Activated CD8-positive, alpha-beta T cell treated with anti-CD3 and anti-CD28 coated beads, Interleukin-2, amount 10 ng/mL, durations not matched to agents 7 days and 5 days (primary cell): ENCODE results near the gene FMNL3. TPM values are rescaled to one million over a fixed set of nuclear protein-coding genes. Genes with fewer than 3 reads are reported as not detected.
"Not testable (repeated sequence)": the region's sequence is repeated elsewhere in the genome, so short reads cannot be mapped to it uniquely, and the experiment has no call there.

Source experiments
- ATAC-seq: fragments of 150-1000 bp; cut with Tn5 transposase; one replicate; pipeline ENCODE4 v1.10.0; 2021; ENCODE audit warnings: moderate library complexity
- CTCF ChIA-PET: fragments of 350-600 bp; sonication (Branson Sonifier 250); formaldehyde crosslinking; loops from one replicate; lab custom pipeline; 2021; ENCODE audit warnings: antibody characterized with exemption; lab: Charles Lee
- POLR2A ChIA-PET: fragments of 350-600 bp; sonication (Branson Sonifier 250); formaldehyde crosslinking; loops from one replicate; lab custom pipeline; 2021; ENCODE audit warnings: antibody characterized with exemption; lab: Charles Lee
- DNase-seq: peaks from one replicate; pipeline ENCODE4 v3.0.0-alpha.2; 2020
- H3K27ac Mint-ChIP-seq: one replicate; pipeline ENCODE4 v1.8.0; 2021; ENCODE audit warnings: mild to moderate bottlenecking, mixed read lengths
- H3K27me3 Mint-ChIP-seq: one replicate; pipeline ENCODE4 v1.8.0; 2021; ENCODE audit warnings: low read depth, mixed read lengths
- H3K36me3 Mint-ChIP-seq: one replicate; pipeline ENCODE4 v1.8.0; 2021; ENCODE audit warnings: low read depth, mixed read lengths
- H3K4me1 Mint-ChIP-seq: one replicate; pipeline ENCODE4 v1.8.0; 2021; ENCODE audit warnings: low read depth, mixed read lengths
- H3K4me3 Mint-ChIP-seq: one replicate; pipeline ENCODE4 v1.8.0; 2021; ENCODE audit warnings: mild to moderate bottlenecking, mixed read lengths
- H3K9me3 Mint-ChIP-seq: one replicate; pipeline ENCODE4 v1.8.0; 2022; ENCODE audit warnings: mixed read lengths; ENCODE audit not compliant: insufficient read depth
- total RNA-seq, 2 experiments: library from RNA; stranded (reverse); gene quantifications; one replicate each; pipeline ENCODE4 v1.2.3, GENCODE V29; 2021

The FMNL3 gene
- total RNA-seq, 2 experiments from 2014 or later: 53.5 to 54.5 TPM

DNA sequence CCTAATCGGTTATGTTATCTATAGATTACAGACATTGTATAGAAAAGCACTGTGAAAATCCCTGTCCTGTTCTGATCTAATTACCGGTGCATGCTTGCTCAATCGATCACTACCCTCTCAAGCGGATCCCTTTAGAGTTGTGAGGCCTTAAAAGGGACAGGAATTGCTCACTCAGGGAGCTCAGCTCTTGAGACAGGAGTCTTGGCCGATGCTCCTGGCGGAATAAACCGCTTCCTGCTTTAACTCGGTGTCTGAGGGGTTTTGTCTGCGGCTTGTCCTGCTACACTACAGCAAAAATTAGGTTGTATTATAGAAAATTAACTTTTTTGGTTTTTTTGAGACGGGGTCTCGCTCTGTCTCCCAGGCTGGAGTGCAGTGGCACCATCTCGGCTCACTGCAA is 33.1 kb upstream of the FMNL3 start:
- peaks cover 27% of the 10 kb centered on the region for H3K4me1 Mint-ChIP-seq
- ChIA-PET CTCF (interaction anchor here (1.2 to 3.1 kb wide), 23 partner anchors 8 to 103 kb away, joined by 3 to 117 read pairs (median 8); partner anchors contain the start of genes FMNL3 and NCKAP5L), POLR2A (interaction anchor here (0.9 to 2.2 kb wide), 11 partner anchors 13 to 173 kb away, joined by 3 to 57 read pairs (median 13); partner anchors contain the start of genes BCDIN3D, FMNL3 and NCKAP5L)
- H3K27ac Mint-ChIP-seq, ATAC-seq, H3K4me3 Mint-ChIP-seq, H3K9me3 Mint-ChIP-seq, DNase-seq, H3K27me3 Mint-ChIP-seq: not testable (repeated sequence)
- peaks cover 30% of the 10 kb centered on the region for H3K36me3 Mint-ChIP-seq

DNA sequence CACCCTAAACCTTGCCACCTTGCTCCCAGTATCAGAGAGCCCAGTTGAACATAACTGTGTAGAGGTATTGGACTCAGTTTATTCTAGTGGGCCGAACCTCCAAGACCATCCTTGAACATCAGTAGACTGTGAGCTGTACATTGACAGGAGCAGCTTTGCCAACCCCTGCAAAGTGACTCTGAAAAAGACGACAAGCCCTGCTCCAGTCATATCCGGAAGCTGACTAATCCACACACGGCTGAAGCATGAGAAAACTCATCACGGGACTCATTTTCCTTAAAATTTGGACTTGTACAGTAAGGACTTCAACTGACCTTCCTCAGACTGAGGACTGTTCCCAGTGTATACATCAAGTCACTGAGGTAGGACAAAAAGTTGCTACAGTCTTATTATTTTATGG is 31.5 kb upstream of the FMNL3 start:
- H3K27me3 Mint-ChIP-seq, H3K9me3 Mint-ChIP-seq, DNase-seq, ATAC-seq, H3K4me3 Mint-ChIP-seq, POLR2A ChIA-PET, H3K27ac Mint-ChIP-seq: not testable (repeated sequence)
- CTCF ChIA-PET: interaction anchor here (1.3 to 2.4 kb wide), 3 partner anchors 25 to 100 kb away, joined by 5 to 9 read pairs (median 6); no protein-coding TSS in a partner anchor
- peaks cover 20% of the 10 kb centered on the region for H3K36me3 Mint-ChIP-seq
- H3K4me1 Mint-ChIP-seq: peaks cover 15% of the 10 kb centered on the region

DNA sequence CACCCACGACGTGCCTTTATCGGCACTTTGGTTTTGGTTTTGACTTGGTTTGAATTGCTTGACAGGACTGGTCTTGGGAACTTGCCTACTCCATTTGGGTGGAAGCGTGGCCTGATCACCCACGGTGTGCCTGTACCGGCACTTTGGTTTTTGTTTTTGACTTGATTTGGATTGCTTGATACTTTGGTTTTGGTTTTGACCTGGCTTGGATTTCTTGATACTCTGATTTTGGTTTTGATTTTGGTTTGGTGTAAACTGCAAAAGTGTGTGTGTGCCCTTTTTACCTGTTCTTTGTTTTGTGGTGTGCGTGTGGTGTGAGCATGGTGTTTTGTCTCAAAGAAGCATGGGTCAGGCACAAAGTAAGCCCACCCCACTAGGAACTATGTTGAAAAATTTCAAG is 27.7 kb upstream of the FMNL3 start:
- H3K4me3 Mint-ChIP-seq, CTCF ChIA-PET, H3K4me1 Mint-ChIP-seq, DNase-seq, POLR2A ChIA-PET, H3K27ac Mint-ChIP-seq, H3K36me3 Mint-ChIP-seq, ATAC-seq, H3K9me3 Mint-ChIP-seq: not testable (repeated sequence)
- H3K27me3 Mint-ChIP-seq: peaks cover 13% of the 10 kb centered on the region

DNA sequence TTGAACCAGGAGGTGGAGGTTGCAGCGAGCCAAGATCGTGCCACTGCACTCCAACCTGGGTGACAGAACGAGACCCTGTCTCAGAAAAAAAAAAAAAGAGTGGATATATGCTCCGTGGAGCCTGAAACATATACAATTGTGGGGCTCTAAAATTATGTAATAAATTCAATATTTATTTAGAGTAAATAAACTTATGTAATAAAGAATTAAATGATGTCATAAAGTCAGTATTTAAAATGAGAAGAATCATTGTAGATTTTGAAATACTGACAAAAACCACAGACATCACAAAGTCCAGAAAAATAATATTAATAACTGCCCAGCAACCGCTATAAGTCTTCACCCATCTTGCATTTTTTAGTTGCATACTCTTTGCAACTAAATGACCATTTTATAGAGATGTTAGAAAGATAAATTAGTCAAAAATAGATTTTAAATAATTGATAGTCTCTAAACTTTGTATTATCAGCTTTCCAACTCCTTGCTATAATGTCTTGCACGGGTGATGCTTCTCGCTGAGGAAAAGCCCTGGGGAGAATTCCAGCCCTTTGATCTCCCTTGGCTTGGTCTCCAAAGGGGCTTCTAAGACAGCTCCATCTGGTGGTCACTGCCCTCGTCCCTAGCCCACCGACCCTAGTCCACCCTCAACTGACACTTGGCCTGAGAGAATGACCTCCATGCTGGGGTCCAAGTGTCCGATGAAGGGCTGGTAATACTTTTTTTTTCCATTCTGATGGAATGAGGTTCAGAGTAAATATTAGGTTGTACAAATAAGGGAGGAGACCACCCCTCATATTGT is 26.2 kb upstream of the FMNL3 start:
- ChIA-PET POLR2A (interaction anchor here (0.7 to 1.9 kb wide), 2 partner anchors 8 to 14 kb away, joined by 3 to 7 read pairs; partner anchors contain the start of gene TMBIM6), CTCF (interaction anchor here (1.3 kb wide), 1 partner anchor 8 kb away, joined by 6 read pairs; the partner anchor contains the start of gene TMBIM6)
- no peak for ATAC-seq
- H3K4me1 Mint-ChIP-seq: peaks cover 3% of the 10 kb centered on the region
- H3K36me3 Mint-ChIP-seq: peaks cover 3% of the 10 kb centered on the region
- peaks cover 13% of the 10 kb centered on the region for H3K27me3 Mint-ChIP-seq
- H3K4me3 Mint-ChIP-seq: no peak overlapping the region
- no peak for DNase-seq
- no peaks in the 10 kb centered on the region for H3K9me3 Mint-ChIP-seq
- no peak overlapping the region for H3K27ac Mint-ChIP-seq

DNA sequence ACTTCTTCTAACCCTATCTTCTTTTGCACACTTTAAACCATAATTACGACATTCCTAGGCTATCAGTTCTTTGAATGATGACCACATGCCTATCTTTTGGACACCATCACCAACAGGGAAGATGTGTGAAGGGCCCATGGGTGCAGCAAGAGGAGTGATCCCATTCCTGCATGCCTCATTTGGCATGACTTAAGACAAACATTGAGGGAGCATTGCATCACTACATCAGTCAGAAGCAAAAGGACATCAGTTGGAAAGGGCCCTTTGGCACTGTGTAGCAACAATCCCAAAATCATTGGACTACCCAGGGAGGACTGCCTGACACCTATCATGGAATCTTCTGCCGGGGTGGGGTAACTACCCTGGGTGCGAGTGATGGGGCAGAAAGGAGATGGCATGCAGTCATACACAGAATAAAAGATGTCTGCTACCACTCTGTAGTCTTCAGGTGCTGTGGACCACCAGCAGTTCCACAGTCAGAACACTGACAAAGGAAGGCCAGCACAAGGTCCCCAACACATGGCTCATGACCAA is 23.4 kb upstream of the FMNL3 start:
- Mint-ChIP-seq H3K9me3 (no peaks in the 10 kb centered on the region), H3K4me1 (peaks cover 3% of the 10 kb centered on the region), H3K27ac (no peak overlapping the region), H3K4me3 (no peak overlapping the region), H3K36me3 (peaks cover 3% of the 10 kb centered on the region), H3K27me3 (peaks cover 21% of the 10 kb centered on the region)
- CTCF ChIA-PET: interaction anchor here (1.0 kb wide), 1 partner anchor 11 kb away, joined by 4 read pairs; the partner anchor contains the start of gene TMBIM6
- ATAC-seq: no peak
- no peak for DNase-seq
- POLR2A ChIA-PET: no interaction called here

DNA sequence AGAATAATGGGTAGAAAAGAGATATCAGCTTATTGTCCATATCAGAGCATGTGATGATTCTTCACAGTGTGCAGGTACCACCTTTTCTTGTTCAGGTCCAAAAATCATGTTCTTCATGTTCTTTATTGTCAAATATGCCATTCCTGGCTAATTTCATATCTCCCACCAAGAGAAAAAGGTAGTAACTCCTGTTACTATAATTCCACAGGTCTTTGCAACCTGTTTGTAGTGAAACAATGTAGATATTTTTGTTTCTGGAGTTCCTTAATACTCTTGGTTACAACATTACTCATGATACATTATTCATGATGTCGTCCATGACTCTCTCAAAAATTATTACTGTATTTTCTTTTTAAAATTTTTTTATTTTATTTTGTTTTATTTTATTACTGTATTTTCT is 22.8 kb upstream of the FMNL3 start:
- POLR2A ChIA-PET: no interaction called here
- no peak for DNase-seq
- H3K36me3 Mint-ChIP-seq: peaks cover 3% of the 10 kb centered on the region
- peaks cover 3% of the 10 kb centered on the region for H3K4me1 Mint-ChIP-seq
- no peak overlapping the region for H3K4me3 Mint-ChIP-seq
- peaks cover 21% of the 10 kb centered on the region for H3K27me3 Mint-ChIP-seq
- H3K27ac Mint-ChIP-seq: no peak overlapping the region
- no peaks in the 10 kb centered on the region for H3K9me3 Mint-ChIP-seq
- no peak for ATAC-seq
- CTCF ChIA-PET: interaction anchor here (1.0 kb wide), 1 partner anchor 12 kb away, joined by 4 read pairs; the partner anchor contains the start of gene TMBIM6

DNA sequence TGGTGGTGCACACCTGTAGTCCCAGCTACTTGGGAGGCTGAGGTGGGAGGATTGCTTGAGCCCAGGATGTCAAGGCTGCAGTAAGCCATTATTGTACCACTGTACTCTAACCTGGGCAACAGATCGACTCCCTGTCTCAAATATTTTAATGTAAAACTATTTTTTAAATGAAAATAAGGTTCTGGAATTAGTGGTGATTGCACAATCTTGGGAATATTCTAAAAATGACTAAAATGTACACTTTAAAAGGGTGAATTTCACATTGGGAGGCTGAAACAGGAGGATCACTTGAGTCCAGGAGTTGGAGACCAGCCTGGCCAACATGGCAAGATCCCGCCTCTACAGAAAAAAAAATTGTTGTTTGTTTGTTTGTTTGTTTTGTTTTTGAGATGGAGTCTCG is 21.2 kb upstream of the FMNL3 start:
- no peak overlapping the region for H3K4me3 Mint-ChIP-seq
- ChIA-PET CTCF (no interaction called here), POLR2A (interaction anchor here (0.6 kb wide), 1 partner anchor 88 kb away, joined by 3 read pairs; no protein-coding TSS in a partner anchor)
- no peak overlapping the region for H3K27ac Mint-ChIP-seq
- H3K27me3 Mint-ChIP-seq: peaks cover 29% of the 10 kb centered on the region
- no peak for ATAC-seq
- H3K36me3 Mint-ChIP-seq: no peaks in the 10 kb centered on the region
- no peaks in the 10 kb centered on the region for H3K9me3 Mint-ChIP-seq
- H3K4me1 Mint-ChIP-seq: no peaks in the 10 kb centered on the region
- no peak for DNase-seq

DNA sequence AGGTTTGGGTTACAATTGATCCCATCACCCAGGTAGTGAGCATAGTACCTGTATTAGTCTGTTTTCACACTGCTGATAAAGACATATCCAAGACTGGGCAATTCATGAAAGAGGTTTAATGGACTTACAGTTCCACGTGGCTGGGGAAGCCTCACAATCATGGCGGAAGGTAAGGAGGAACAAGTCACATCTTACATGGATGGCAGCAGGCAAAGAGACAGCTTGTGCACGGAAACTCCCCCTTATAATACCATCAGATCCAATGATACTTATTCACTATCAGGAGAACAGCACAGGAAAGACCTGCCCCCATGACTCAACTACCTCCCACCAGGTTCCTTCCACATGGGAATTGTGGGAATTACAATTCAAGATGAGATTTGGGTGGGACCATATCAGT is 14.2 kb upstream of the FMNL3 start:
- ATAC-seq, H3K36me3 Mint-ChIP-seq, H3K4me3 Mint-ChIP-seq, POLR2A ChIA-PET, H3K4me1 Mint-ChIP-seq, H3K9me3 Mint-ChIP-seq, DNase-seq, H3K27ac Mint-ChIP-seq: not testable (repeated sequence)
- H3K27me3 Mint-ChIP-seq: peaks cover 38% of the 10 kb centered on the region
- CTCF ChIA-PET: interaction anchor here (1.2 to 1.7 kb wide), 2 partner anchors 77 to 84 kb away, joined by 4 to 5 read pairs; no protein-coding TSS in a partner anchor

DNA sequence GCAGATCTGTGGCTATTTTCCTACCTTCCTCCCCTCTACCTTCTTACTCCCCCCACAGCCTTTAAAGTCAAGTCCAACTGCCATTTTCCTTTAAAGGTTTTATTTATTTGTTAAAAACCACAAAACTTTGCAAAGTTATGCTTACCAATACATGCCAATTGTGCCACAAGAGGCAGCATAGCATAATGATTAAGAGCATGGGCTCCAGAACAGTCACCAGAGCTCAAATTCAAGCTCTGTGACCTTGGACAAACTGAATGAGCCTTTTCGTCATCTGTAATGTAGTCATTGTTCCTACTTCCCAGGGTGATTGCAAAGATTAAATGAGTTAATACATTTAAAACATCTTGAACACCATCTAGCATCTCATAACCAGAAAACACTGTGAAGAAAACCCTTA is 13.0 kb upstream of the FMNL3 start:
- no peak overlapping the region for H3K4me3 Mint-ChIP-seq
- peaks cover 34% of the 10 kb centered on the region for H3K27me3 Mint-ChIP-seq
- ATAC-seq (no peak), DNase-seq (no peak)
- no peak overlapping the region for H3K27ac Mint-ChIP-seq
- H3K36me3 Mint-ChIP-seq: no peaks in the 10 kb centered on the region
- no peaks in the 10 kb centered on the region for H3K9me3 Mint-ChIP-seq
- no peaks in the 10 kb centered on the region for H3K4me1 Mint-ChIP-seq
- ChIA-PET POLR2A (no interaction called here), CTCF (interaction anchor here (1.0 to 1.7 kb wide), 5 partner anchors 12 to 82 kb away, joined by 3 to 7 read pairs (median 5); partner anchors contain the start of gene TMBIM6)

DNA sequence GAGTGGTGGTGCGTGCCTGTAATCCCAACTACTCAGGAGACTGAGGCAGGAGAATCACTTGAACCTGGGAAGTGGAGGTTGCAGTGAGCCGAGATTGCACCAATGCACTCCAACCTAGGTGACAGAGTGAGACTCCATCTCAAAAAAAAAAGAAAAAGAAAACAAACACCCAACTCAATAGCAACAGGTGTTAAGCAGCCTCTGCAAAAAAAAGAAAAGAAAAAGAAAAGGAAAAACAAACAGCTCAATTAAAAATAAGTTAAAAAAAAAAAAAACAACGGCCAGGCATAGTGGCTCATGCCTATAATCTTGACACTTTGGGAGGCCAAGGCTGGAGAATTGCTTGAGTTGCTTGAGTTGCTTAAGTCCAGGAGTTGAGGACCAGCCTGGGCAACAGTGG is 10.6 kb upstream of the FMNL3 start:
- POLR2A ChIA-PET, DNase-seq, H3K27ac Mint-ChIP-seq, H3K4me3 Mint-ChIP-seq, H3K9me3 Mint-ChIP-seq, H3K4me1 Mint-ChIP-seq, ATAC-seq, H3K36me3 Mint-ChIP-seq: not testable (repeated sequence)
- CTCF ChIA-PET: interaction anchor here (18.3 kb wide), 1 partner anchor 77 kb away, joined by 695 read pairs; the partner anchor contains the start of gene PRPF40B
- peaks cover 29% of the 10 kb centered on the region for H3K27me3 Mint-ChIP-seq

DNA sequence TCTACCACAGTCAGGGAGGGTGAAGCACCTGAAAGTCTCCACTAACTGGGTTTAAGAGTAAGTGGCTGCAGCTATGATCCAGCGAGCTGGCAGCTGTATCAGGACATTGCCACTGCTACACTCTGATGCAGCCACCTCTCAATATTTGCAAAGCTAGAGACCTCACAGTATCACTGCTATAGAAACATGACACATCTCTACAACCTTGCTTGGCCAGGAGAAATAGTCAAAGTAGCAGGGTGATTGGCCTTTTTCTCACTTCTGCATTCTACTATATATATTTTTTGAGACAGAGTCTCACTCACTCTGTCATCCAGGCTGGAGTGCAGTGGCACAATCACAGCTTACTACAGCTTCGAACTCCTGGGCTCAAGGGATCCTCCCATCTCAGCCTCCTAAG is 9.3 kb upstream of the FMNL3 start:
- Mint-ChIP-seq H3K27me3 (peaks cover 32% of the 10 kb centered on the region), H3K36me3 (no peaks in the 10 kb centered on the region), H3K9me3 (no peaks in the 10 kb centered on the region), H3K4me1 (no peaks in the 10 kb centered on the region), H3K4me3 (no peak overlapping the region), H3K27ac (no peak overlapping the region)
- POLR2A ChIA-PET: interaction anchor here (0.7 to 2.2 kb wide), 2 partner anchors 25 to 79 kb away, joined by 3 to 6 read pairs; partner anchors contain the start of gene TMBIM6
- no peak for DNase-seq
- CTCF ChIA-PET: interaction anchor here (1.2 to 18.3 kb wide), 5 partner anchors 24 to 122 kb away, joined by 3 to 695 read pairs (median 5); partner anchors contain the start of genes PRPF40B and TMBIM6
- ATAC-seq: no peak
